Uterus (tissue), 2 donors: ENCODE results near the gene CARF.

ENCODE experiments used
- POLR2A ChIP-seq, 2 donors: fragments of 450-650 bp; IDR thresholded peaks; one replicate each; pipeline ENCODE4 v1.6.1; 2016; ENCODE audit warnings: antibody characterized with exemption in 2 of 2, mild to moderate bottlenecking in 1 of 2, moderate library complexity in 1 of 2
- TF ChIP-seq, protein P1 (sequence below), 4 experiments: fragments of 200-600 bp in 2 of 4; fragments of 450-650 bp in 2 of 4; sonication (generic) in 2 of 4; IDR thresholded peaks; one replicate each; pipeline ENCODE4 v1.5.1; 2016 to 2019; ENCODE audit warnings: antibody characterized with exemption in 4 of 4, mild to moderate bottlenecking in 2 of 4, moderate library complexity in 1 of 4

DNA sequence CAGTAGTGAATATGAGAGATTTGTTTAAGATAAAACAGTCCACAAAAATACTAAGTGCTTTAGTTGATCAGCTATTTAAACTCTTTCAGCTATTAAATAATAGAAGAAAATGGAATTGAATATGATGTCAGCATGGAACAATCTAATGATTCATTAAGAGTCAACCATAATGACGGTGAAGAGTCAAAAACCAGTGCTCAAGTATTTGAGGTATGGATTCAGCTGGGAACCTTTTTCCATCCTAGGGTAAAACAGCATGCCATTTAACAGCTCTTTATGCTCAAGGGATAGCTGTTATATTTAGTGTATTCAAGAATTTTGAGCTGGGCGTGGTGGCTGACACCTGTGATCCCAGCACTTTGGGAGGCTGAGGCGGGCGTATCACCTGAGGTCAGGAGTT, 29.7 kb downstream of the CARF start:
- TF ChIP-seq, protein P1, sequence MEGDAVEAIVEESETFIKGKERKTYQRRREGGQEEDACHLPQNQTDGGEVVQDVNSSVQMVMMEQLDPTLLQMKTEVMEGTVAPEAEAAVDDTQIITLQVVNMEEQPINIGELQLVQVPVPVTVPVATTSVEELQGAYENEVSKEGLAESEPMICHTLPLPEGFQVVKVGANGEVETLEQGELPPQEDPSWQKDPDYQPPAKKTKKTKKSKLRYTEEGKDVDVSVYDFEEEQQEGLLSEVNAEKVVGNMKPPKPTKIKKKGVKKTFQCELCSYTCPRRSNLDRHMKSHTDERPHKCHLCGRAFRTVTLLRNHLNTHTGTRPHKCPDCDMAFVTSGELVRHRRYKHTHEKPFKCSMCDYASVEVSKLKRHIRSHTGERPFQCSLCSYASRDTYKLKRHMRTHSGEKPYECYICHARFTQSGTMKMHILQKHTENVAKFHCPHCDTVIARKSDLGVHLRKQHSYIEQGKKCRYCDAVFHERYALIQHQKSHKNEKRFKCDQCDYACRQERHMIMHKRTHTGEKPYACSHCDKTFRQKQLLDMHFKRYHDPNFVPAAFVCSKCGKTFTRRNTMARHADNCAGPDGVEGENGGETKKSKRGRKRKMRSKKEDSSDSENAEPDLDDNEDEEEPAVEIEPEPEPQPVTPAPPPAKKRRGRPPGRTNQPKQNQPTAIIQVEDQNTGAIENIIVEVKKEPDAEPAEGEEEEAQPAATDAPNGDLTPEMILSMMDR (IDR thresholded peaks at IDR 0.05), result no peak
- no peak for TF ChIP-seq POLR2A (IDR thresholded peaks at IDR 0.05)
